Neural progenitor cell (in vitro differentiated cells): ENCODE measurements around the gene PSMD6.

ENCODE experiments used
- EZH2 ChIP-seq: fragments of 200-600 bp; sonication (generic); IDR thresholded peaks from 2 replicates; pipeline ENCODE4 v1.6.1; 2017; ENCODE audit warnings: antibody characterized with exemption, mild to moderate bottlenecking, moderate library complexity
- TF ChIP-seq, protein P1 (sequence below): fragments of 200-600 bp; sonication (generic); IDR thresholded peaks from 2 replicates; pipeline ENCODE4 v1.5.1; 2017; ENCODE audit warnings: antibody characterized with exemption, mild to moderate bottlenecking

DNA sequence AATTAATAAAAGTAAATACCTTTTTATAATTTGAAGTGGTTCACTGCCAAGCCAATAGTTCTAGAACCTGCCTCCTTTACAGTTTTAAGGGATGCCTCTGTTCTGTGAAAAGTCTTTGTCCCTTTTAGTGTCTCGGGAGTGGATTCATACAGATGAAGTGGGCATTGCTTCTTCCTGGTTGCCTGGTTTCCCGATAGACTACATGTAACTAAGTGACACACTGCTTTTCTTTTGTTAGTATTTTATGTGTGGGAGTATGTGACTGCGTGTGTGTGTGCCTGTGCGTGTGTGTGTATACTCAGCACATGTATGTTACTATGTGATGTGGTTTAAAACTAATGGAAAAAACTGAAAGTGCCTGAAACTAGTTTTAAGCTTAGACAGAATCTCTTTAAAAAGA is 21.1 kb downstream of the PSMD6 start:
- TF ChIP-seq, protein P1, sequence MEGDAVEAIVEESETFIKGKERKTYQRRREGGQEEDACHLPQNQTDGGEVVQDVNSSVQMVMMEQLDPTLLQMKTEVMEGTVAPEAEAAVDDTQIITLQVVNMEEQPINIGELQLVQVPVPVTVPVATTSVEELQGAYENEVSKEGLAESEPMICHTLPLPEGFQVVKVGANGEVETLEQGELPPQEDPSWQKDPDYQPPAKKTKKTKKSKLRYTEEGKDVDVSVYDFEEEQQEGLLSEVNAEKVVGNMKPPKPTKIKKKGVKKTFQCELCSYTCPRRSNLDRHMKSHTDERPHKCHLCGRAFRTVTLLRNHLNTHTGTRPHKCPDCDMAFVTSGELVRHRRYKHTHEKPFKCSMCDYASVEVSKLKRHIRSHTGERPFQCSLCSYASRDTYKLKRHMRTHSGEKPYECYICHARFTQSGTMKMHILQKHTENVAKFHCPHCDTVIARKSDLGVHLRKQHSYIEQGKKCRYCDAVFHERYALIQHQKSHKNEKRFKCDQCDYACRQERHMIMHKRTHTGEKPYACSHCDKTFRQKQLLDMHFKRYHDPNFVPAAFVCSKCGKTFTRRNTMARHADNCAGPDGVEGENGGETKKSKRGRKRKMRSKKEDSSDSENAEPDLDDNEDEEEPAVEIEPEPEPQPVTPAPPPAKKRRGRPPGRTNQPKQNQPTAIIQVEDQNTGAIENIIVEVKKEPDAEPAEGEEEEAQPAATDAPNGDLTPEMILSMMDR, result no peak
- TF ChIP-seq EZH2, result no peak
